SU-DHL-6 (cell line): ENCODE results near the gene CLEC18C.
"Not testable (repeated sequence)": the region's sequence is repeated elsewhere in the genome, so short reads cannot be mapped to it uniquely, and the experiment has no call there.

Experiments
- EZH2phosphoT487 ChIP-seq: fragments of 200-600 bp; sonication (generic), shearing (Covaris generic); conservative IDR thresholded peaks from 2 replicates; pipeline ENCODE4 v1.6.1; 2018; ENCODE audit warnings: mild to moderate bottlenecking, antibody characterized with exemption, low read length, moderate library complexity, mixed read lengths
- TF ChIP-seq, protein P1 (sequence below): fragments of 200-600 bp; sonication (generic); IDR thresholded peaks from one replicate; pipeline ENCODE4 v1.5.1; 2017; ENCODE audit warnings: antibody characterized with exemption, mild to moderate bottlenecking, low read length, moderate library complexity; ENCODE audit not compliant: insufficient read depth, poor library complexity, severe bottlenecking

DNA sequence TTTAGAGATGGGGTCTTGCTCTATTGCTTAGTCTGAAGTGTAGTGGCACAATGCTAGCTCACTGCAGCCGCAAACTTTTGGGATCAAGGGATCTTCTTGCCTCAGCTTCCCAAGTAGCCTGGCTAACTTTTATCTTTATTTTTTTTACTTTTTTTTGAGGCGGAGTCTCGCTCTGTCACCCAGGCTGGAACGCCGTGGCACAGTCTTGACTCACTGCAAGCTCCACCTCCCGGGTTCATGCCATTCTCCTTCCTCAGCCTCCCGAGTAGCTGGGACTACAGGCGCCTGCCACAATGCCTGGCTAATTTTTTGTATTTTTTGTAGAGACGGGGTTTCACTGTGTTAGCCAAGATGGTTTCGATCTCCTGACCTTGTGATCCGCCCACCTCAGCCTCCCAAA is 47.4 kb upstream of the CLEC18C start:
- TF ChIP-seq, protein P1, sequence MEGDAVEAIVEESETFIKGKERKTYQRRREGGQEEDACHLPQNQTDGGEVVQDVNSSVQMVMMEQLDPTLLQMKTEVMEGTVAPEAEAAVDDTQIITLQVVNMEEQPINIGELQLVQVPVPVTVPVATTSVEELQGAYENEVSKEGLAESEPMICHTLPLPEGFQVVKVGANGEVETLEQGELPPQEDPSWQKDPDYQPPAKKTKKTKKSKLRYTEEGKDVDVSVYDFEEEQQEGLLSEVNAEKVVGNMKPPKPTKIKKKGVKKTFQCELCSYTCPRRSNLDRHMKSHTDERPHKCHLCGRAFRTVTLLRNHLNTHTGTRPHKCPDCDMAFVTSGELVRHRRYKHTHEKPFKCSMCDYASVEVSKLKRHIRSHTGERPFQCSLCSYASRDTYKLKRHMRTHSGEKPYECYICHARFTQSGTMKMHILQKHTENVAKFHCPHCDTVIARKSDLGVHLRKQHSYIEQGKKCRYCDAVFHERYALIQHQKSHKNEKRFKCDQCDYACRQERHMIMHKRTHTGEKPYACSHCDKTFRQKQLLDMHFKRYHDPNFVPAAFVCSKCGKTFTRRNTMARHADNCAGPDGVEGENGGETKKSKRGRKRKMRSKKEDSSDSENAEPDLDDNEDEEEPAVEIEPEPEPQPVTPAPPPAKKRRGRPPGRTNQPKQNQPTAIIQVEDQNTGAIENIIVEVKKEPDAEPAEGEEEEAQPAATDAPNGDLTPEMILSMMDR, result not testable (repeated sequence)
- TF ChIP-seq EZH2phosphoT487, result not testable (repeated sequence)
